SK-N-SH (cell line): ENCODE data around the gene SLC4A2. TPM values are rescaled to one million over a fixed set of nuclear protein-coding genes. Genes with fewer than 3 reads are reported as not detected.

Experiments used
- CTCF ChIA-PET: fragments of 300-600, 350-600 bp; formaldehyde crosslinking; extraction: SDS; loops from one replicate; lab custom pipeline; 2021; lab: Yijun Ruan, JAX
- POLR2A ChIA-PET: fragments of 350-600 bp; sonication (Branson Sonifier 250); formaldehyde crosslinking; extraction: SDS; loops from one replicate; lab custom pipeline; 2020; ENCODE audit warnings: antibody characterized with exemption, inconsistent platforms; lab: Yijun Ruan, JAX
- DNase-seq: peaks from one replicate; pipeline ENCODE4 v3.0.0; 2012
- H2AFZ ChIP-seq: fragments of 200-600 bp; sonication (generic); 2 replicates; pipeline ENCODE4 v1.8.1; 2016; ENCODE audit warnings: antibody characterized with exemption, mild to moderate bottlenecking, low read depth
- H3F3A ChIP-seq: fragments of 200-600 bp; sonication (generic); replicated peaks from 2 replicates; pipeline ENCODE3; 2016; ENCODE audit warnings: antibody characterized with exemption, mild to moderate bottlenecking; ENCODE audit not compliant: insufficient read depth
- H3K27ac ChIP-seq, 2 experiments: fragments of 200-500 bp in 1 of 2; fragments of 200-600 bp in 1 of 2; sonication (Bioruptor generic) in 1 of 2; sonication (generic), shearing (Covaris generic) in 1 of 2; 2 replicates each; pipeline versions ENCODE4 v1.5.1 to v1.6.1; 2014 to 2016; ENCODE audit warnings: low read depth in 2 of 2, inconsistent platforms in 1 of 2, low read length in 1 of 2, mild to moderate bottlenecking in 1 of 2, mixed read lengths in 1 of 2
- H3K27me3 ChIP-seq: fragments of 200-600 bp; sonication (generic), shearing (Covaris generic); 2 replicates; pipeline ENCODE4 v1.6.1; 2016; ENCODE audit warnings: mixed run types; ENCODE audit not compliant: insufficient read depth
- H3K36me3 ChIP-seq, 2 experiments: fragments of 200-500 bp in 1 of 2; fragments of 200-600 bp in 1 of 2; sonication (Bioruptor generic) in 1 of 2; sonication (generic) in 1 of 2; replicated peaks in 1 of 2; 2 replicates each; pipeline versions ENCODE3 to v1.5.1; 2014 to 2016; ENCODE audit warnings: low read length in 1 of 2, mild to moderate bottlenecking in 1 of 2; ENCODE audit not compliant: insufficient read depth in 2 of 2, control insufficient read depth in 1 of 2
- H3K4me1 ChIP-seq, 2 experiments: fragments of 200-500 bp in 1 of 2; fragments of 200-600 bp in 1 of 2; sonication (Bioruptor generic) in 1 of 2; sonication (generic), shearing (Covaris generic) in 1 of 2; 2 replicates each; pipeline versions ENCODE4 v1.5.1 to v1.6.1; 2014 to 2016; ENCODE audit warnings: low read depth in 1 of 2, low read length in 1 of 2, mixed run types in 1 of 2; ENCODE audit not compliant: insufficient read depth in 2 of 2, control insufficient read depth in 1 of 2
- H3K4me2 ChIP-seq: fragments of 200-600 bp; sonication (generic), shearing (Covaris generic); 2 replicates; pipeline ENCODE4 v1.6.1; 2017; ENCODE audit warnings: mixed run types
- H3K4me3 ChIP-seq, 2 experiments: fragments of 200-500 bp in 1 of 2; fragments of 200-600 bp in 1 of 2; sonication (Bioruptor generic) in 1 of 2; sonication (generic), shearing (Covaris generic) in 1 of 2; 2 replicates each; pipeline versions ENCODE4 v1.5.1 to v1.8.1; 2014 to 2016; ENCODE audit warnings: low read depth in 2 of 2, inconsistent platforms in 1 of 2, low read length in 1 of 2, mild to moderate bottlenecking in 1 of 2, mixed read lengths in 1 of 2, moderate library complexity in 1 of 2
- H3K79me2 ChIP-seq: fragments of 200-600 bp; sonication (generic); 2 replicates; pipeline ENCODE4 v1.8.1; 2017; ENCODE audit warnings: mild to moderate bottlenecking; ENCODE audit not compliant: insufficient read depth
- H3K9ac ChIP-seq: fragments of 200-600 bp; sonication (generic); 2 replicates; pipeline ENCODE4 v1.6.1; 2017; ENCODE audit warnings: mixed run types
- H3K9me2 ChIP-seq: fragments of 200-600 bp; sonication (generic); 2 replicates; pipeline ENCODE4 v1.6.1; 2017; ENCODE audit warnings: mixed run types
- H3K9me3 ChIP-seq: fragments of 200-600 bp; sonication (generic); 2 replicates; pipeline ENCODE4 v1.6.1; 2017; ENCODE audit warnings: mixed run types, mild to moderate bottlenecking, moderate library complexity
- H4K20me1 ChIP-seq: fragments of 200-600 bp; sonication (generic); 2 replicates; pipeline ENCODE4 v1.6.1; 2017; ENCODE audit warnings: mild to moderate bottlenecking, mixed run types; ENCODE audit not compliant: insufficient read depth
- ELF1 ChIP-seq: IDR thresholded peaks from 2 replicates; pipeline ENCODE4 v1.4.0; 2012
- EP300 ChIP-seq, 2 experiments: IDR thresholded peaks; 2 replicates each; pipeline versions ENCODE4 v1.4.0 to v1.6.1; 2012; ENCODE audit warnings: borderline replicate concordance in 1 of 2, low read depth in 1 of 2, low read length in 1 of 2
- EZH2phosphoT487 ChIP-seq: fragments of 200-600 bp; sonication (generic); IDR thresholded peaks from 2 replicates; pipeline ENCODE4 v1.6.1; 2017; ENCODE audit warnings: low read depth, mixed run types, mild to moderate bottlenecking, antibody characterized with exemption, moderate library complexity, borderline replicate concordance
- FOSL2 ChIP-seq: IDR thresholded peaks from 2 replicates; pipeline ENCODE4 v1.4.0; 2012; ENCODE audit warnings: low read depth, mild to moderate bottlenecking, moderate library complexity, borderline replicate concordance
- FOXJ3 ChIP-seq: sonication (generic); formaldehyde crosslinking; IDR thresholded peaks from 2 replicates; pipeline ENCODE4 v1.5.1; 2020; ENCODE audit warnings: mild to moderate bottlenecking, missing genetic modification reagents
- MAX ChIP-seq: IDR thresholded peaks from 2 replicates; pipeline ENCODE4 v1.4.0; 2012; ENCODE audit warnings: low read depth
- MXI1 ChIP-seq: IDR thresholded peaks from 2 replicates; pipeline ENCODE4 v1.6.1; 2012; ENCODE audit warnings: mild to moderate bottlenecking, low read depth, low read length, improper control_type of control experiment
- NRF1 ChIP-seq: IDR thresholded peaks from 2 replicates; pipeline ENCODE4 v1.6.1; 2012; ENCODE audit warnings: low read depth, mild to moderate bottlenecking, low read length
- RAD21 ChIP-seq: IDR thresholded peaks from 2 replicates; pipeline ENCODE4 v1.6.1; 2012; ENCODE audit warnings: mild to moderate bottlenecking, low read length
- USF1 ChIP-seq: IDR thresholded peaks from 2 replicates; pipeline ENCODE4 v1.4.0; 2012; ENCODE audit warnings: low read depth, borderline replicate concordance
- YY1 ChIP-seq: IDR thresholded peaks from 2 replicates; pipeline ENCODE4 v1.4.0; 2012; ENCODE audit warnings: low read depth, mild to moderate bottlenecking
- WGBS: methylation state at CpG from one replicate; pipeline ENCODE4 v1.1.6; 2017; ENCODE audit warnings: low lambda C conversion rate; 5-methylcytosine and 5-hydroxymethylcytosine counted together
- polyA plus RNA-seq, 3 experiments: library from polyadenylated mRNA; depleted of rRNA; stranded (reverse); fragments of >200 nt; gene quantifications; 2 replicates each; pipeline ENCODE4 v1.2.3, GENCODE V29; 2012

The SLC4A2 gene
- polyA plus RNA-seq, 1 of the 3 experiments (the other 2 are of a cell fraction): 167 TPM

GRCh38 chr7:151064993-151065392 lies 5.6 kb downstream of the SLC4A2 start:
- Histone ChIP-seq H3K9me2 (no peaks in the 10 kb centered on the region), H3K36me3 (peaks cover 52 to 68% of the 10 kb centered on the region in 2 experiments), H3K4me3 (no peak overlapping the region), H3K27me3 (no peaks in the 10 kb centered on the region), H3K4me1 (peaks cover 14 to 22% of the 10 kb centered on the region in 2 experiments; a peak in 3 of 4 replicates), H3K79me2 (peaks cover 70% of the 10 kb centered on the region), H4K20me1 (peaks cover 40% of the 10 kb centered on the region), H2AFZ (no peak overlapping the region), H3K9me3 (no peaks in the 10 kb centered on the region), H3K27ac (no peak overlapping the region), H3K9ac (no peak overlapping the region), H3F3A (no peaks in the 10 kb centered on the region), H3K4me2 (no peak overlapping the region)
- no peak for DNase-seq
- POLR2A ChIA-PET: no interaction called here
- CTCF ChIA-PET: interaction anchor here (1.3 to 12.2 kb wide), 3 partner anchors 22 to 47 kb away, joined by 3 to 126 read pairs (median 4); no protein-coding TSS in a partner anchor
- TF ChIP-seq USF1 (no peak), FOXJ3 (CRISPR knock-in tag) (no peak), ELF1 (no peak), YY1 (no peak), NRF1 (no peak), MAX (no peak)
- 92% methylated on average over 6 of the region's 6 CpGs for WGBS

GRCh38 chr7:151065516-151065915 lies 6.1 kb downstream of the SLC4A2 start:
- POLR2A ChIA-PET: interaction anchor here (0.7 kb wide), 1 partner anchor 21 kb away, joined by 3 read pairs; no protein-coding TSS in a partner anchor
- H3F3A ChIP-seq: no peaks in the 10 kb centered on the region
- no peaks in the 10 kb centered on the region for H3K27me3 ChIP-seq
- no peak for DNase-seq
- peaks cover 14 to 19% of the 10 kb centered on the region in 2 experiments; a peak in 3 of 4 replicates for H3K4me1 ChIP-seq
- H3K9ac ChIP-seq: no peak overlapping the region
- H3K9me3 ChIP-seq: no peaks in the 10 kb centered on the region
- no peak overlapping the region for H3K4me3 ChIP-seq
- TF ChIP-seq NRF1 (no peak), MAX (no peak), FOSL2 (no peak), EP300 (IDR thresholded peaks at IDR 0.05; ENCODE audit: borderline replicate concordance in 1 of 2, low read depth in 1 of 2, low read length in 1 of 2) (no peak), FOXJ3 (CRISPR knock-in tag) (no peak), MXI1 (no peak), RAD21 (no peak), EZH2phosphoT487 (no peak), ELF1 (no peak)
- 95% methylated on average over 14 of the region's 14 CpGs for WGBS
- H3K36me3 ChIP-seq: peaks cover 52 to 73% of the 10 kb centered on the region in 2 experiments
- no peak overlapping the region for H3K27ac ChIP-seq
- peaks cover 65% of the 10 kb centered on the region for H3K79me2 ChIP-seq
- H3K4me2 ChIP-seq: no peak overlapping the region
- CTCF ChIA-PET: interaction anchor here (1.0 to 12.2 kb wide), 5 partner anchors 22 to 102 kb away, joined by 3 to 126 read pairs (median 4); no protein-coding TSS in a partner anchor
- no peak overlapping the region for H2AFZ ChIP-seq
- H4K20me1 ChIP-seq: peaks cover 39% of the 10 kb centered on the region
- H3K9me2 ChIP-seq: no peaks in the 10 kb centered on the region
